Heart right ventricle (tissue), 16 donors: ENCODE results near the gene LRRC61. TPM values are rescaled to one million over a fixed set of nuclear protein-coding genes. Genes with fewer than 3 reads are reported as not detected.

Experiments
- ATAC-seq, 8 donors: fragments of 200-7000 bp; cut with Tn5 transposase; one replicate each; pipeline ENCODE4 v1.9.1; 2020; ENCODE audit warnings: mild to moderate bottlenecking in 8 of 8, moderate library complexity in 8 of 8, moderate number of reproducible peaks in 1 of 8
- DNase-seq, 2 donors: peaks; one replicate each; pipeline ENCODE4 v3.0.0-alpha.2; 2020
- H3K27ac ChIP-seq, 10 donors: fragments of 200-600 bp; sonication (generic) in 2 of 10; one replicate each; pipeline versions ENCODE4 v1.5.0 to v1.8.0; 2020 to 2022; ENCODE audit warnings: mild to moderate bottlenecking in 3 of 10
- H3K27me3 ChIP-seq, 7 donors: fragments of 200-600 bp; one replicate each; pipeline ENCODE4 v1.8.0; 2021 to 2022; ENCODE audit warnings: mild to moderate bottlenecking in 2 of 7
- H3K36me3 ChIP-seq, 9 donors: fragments of 200-600 bp; sonication (generic) in 1 of 9; one replicate each; pipeline versions ENCODE4 v1.5.0 to v1.8.0; 2020 to 2022; ENCODE audit warnings: mild to moderate bottlenecking in 2 of 9
- H3K4me1 ChIP-seq, 9 donors: fragments of 200-600 bp; sonication (generic) in 1 of 9; one replicate each; pipeline versions ENCODE4 v1.5.0 to v1.8.0; 2020 to 2022; ENCODE audit warnings: mild to moderate bottlenecking in 4 of 9
- H3K4me3 ChIP-seq, 10 donors: fragments of 200-600 bp; sonication (generic) in 2 of 10; one replicate each; pipeline versions ENCODE4 v1.5.0 to v1.8.0; 2020 to 2022; ENCODE audit warnings: mild to moderate bottlenecking in 7 of 10, moderate library complexity in 2 of 10
- H3K9me3 ChIP-seq, 11 donors: fragments of 200-600 bp in 10 of 11; sonication (generic) in 2 of 11; one replicate each; pipeline versions ENCODE4 v1.5.0 to v1.8.0; 2013 to 2022; ENCODE audit warnings: mild to moderate bottlenecking in 2 of 11, control low read depth in 1 of 11, moderate library complexity in 1 of 11
- WGBS, 2 donors: extraction: QIAGEN DNeasy Blood & Tissue Kit; methylation state at CpG; one replicate each; pipeline ENCODE4 v1.1.7; 2013; ENCODE audit warnings: inconsistent platforms in 1 of 2; 5-methylcytosine and 5-hydroxymethylcytosine counted together
- intact Hi-C, 10 donors: fragments of 100-400 bp; cut with DNase I; formaldehyde crosslinking; loops; one replicate each; pipeline versions ENCODE4 v1.11.1 to v1.14.2; 2022
- polyA plus RNA-seq, 2 donors: library from polyadenylated mRNA; stranded (reverse); fragments of 200-250 nt; gene quantifications; one replicate each; pipeline ENCODE4 v1.2.3, GENCODE V29; 2013
- total RNA-seq, 10 donors: library from RNA; stranded (reverse); fragmentation: NEBNext Ultra II Directional in 3 of 10; extraction: Animal tissue kit (Norgen Biotek cat#: 25700) in 3 of 10; gene quantifications; one replicate each; pipeline versions ENCODE4 v1.2.1 to v1.2.4, GENCODE V29; 2021 to 2023
- TF ChIP-seq, protein P1 (sequence below), 9 donors: fragments of 200-600 bp; sonication (generic) in 2 of 9; IDR thresholded peaks; one replicate each; pipeline versions ENCODE4 v1.5.0 to v1.8.0; 2021 to 2022; ENCODE audit warnings: antibody characterized with exemption in 9 of 9, mild to moderate bottlenecking in 5 of 9, moderate library complexity in 1 of 9
- donor health status: Arrhythmogenic right ventricular cardiomyopathy.
- donor health status: ischemic (EF 13 %, LVEDD 7.1; RV severe dilation, severe dysfunction).
- donor health status: healthy with polysubstance abuse.
- donor health status: DM: no; HTN: yes; CAD: no.
- donor health status: DM: no; HTN: no; CAD: no.
- donor health status: ischemic (EF 25% LVEDD 6.9; RV normal size, moderate dysfunction).
- donor health status: ischemic (EF 25% LVEDD 5.7; RV mildly dilated, moderate dysfunction).
- donor health status: healthy.
- donor health status: DM: yes; HTN: yes; CAD: no.
- donor health status: Ischemic cardiomyopathy.
- donor health status: ischemic (EF 35%, LVEDD 5.7; RV mildly dilated, moderate dysfunction).
- donor health status: nonischemic (EF 11% LVEDD 7.7; RV severe dilation, severe dysfunction).
- donor health status: DM: yes; HTN: yes; CAD: no.
- donor health status: PGD.
- donor health status: ischemic (EF 29% LVEDD 5.4; RV normal size, mild dysfunction).
- donor health status: nonischemic (EF 23%, LVEDD 6.1; RV moderate dilation, normal function).

Gene LRRC61
- total and polyA plus RNA-seq, 12 donors, result 1.2 to 6.4 (median 3.9) TPM

DNA sequence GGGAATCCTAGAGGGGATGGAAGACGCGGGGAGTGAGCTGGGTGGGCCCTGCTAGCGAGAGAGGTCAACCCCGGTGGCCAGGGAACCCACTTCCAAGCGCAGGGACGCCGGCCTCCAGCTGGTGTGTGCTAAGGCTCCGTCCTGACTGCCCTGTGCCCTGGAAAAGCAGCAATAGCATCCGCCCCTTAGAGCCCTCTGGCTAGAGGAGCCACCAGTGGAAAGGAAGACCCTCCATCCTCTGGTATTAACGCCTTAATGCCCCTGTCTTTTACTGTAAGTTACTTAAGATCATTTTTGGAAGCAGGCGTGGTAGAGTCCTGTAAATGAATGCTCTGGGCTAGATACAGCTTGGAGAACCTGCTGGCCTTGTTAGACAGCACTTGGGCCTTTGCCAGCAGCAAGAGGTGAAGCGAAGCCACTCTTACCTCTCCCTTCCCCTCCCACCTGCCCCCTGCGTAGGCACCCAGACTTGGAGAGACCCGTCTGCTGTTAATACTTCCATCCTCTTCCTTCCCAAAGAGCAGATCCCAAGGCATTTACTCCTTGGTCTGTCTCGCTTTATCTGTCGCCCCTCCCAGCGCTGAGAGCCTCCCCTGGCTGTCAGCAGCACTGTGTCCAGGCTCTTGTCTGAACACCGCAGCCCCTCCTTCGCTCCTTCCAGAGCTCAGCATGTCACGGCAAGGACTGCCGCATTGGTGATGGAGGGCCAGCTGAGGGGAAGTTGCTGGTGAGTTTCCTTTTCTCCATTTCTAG, 50.1 kb downstream of the LRRC61 start:
- Histone ChIP-seq H3K4me3 (no peak overlapping the region), H3K27me3 (no peaks in the 10 kb centered on the region), H3K9me3 (no peaks in the 10 kb centered on the region), H3K27ac (peak overlapping the region in 7 of 10 donors; percentile 11 to 50 (median 39)), H3K4me1 (peaks cover 13 to 65% (median 36%) of the 10 kb centered on the region in 9 donors), H3K36me3 (peaks cover 0 to 57% (median 28%) of the 10 kb centered on the region in 9 donors)
- ATAC-seq, result peak in 1 of 8 donors; percentile 32
- no peak for DNase-seq
- TF ChIP-seq, protein P1, sequence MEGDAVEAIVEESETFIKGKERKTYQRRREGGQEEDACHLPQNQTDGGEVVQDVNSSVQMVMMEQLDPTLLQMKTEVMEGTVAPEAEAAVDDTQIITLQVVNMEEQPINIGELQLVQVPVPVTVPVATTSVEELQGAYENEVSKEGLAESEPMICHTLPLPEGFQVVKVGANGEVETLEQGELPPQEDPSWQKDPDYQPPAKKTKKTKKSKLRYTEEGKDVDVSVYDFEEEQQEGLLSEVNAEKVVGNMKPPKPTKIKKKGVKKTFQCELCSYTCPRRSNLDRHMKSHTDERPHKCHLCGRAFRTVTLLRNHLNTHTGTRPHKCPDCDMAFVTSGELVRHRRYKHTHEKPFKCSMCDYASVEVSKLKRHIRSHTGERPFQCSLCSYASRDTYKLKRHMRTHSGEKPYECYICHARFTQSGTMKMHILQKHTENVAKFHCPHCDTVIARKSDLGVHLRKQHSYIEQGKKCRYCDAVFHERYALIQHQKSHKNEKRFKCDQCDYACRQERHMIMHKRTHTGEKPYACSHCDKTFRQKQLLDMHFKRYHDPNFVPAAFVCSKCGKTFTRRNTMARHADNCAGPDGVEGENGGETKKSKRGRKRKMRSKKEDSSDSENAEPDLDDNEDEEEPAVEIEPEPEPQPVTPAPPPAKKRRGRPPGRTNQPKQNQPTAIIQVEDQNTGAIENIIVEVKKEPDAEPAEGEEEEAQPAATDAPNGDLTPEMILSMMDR (IDR thresholded peaks at IDR 0.05), result no peak
- 58 to 70% methylated on average over 21 of the region's 21 CpGs for WGBS, 2 donors
- intact Hi-C loops, result no loop called here

DNA sequence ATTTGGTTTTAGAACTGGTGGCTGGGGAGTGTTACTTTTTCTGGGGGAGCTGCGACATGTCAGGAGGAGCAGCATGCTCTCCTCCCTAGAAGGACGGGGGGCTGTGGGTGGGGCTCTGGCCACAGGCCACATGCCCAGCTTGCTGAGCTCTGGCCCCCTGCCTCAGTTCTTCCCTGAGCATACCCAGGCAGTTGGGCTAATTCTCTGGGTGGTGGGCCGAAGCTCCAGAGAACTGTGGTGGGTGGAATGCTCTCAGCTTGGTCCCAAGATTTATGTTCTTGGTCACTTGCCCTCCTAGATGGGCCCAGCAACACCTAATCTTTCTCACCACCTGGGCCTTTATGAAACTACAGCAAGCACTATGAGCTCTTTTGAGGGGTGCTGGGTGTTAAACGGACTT, 50.9 kb downstream of the LRRC61 start:
- intact Hi-C loops, result no loop called here

GRCh38 chr7:150374472-150374871, 51.3 kb downstream of the LRRC61 start:
- Histone ChIP-seq H3K4me1 (peaks cover 13 to 66% (median 37%) of the 10 kb centered on the region in 9 donors), H3K27ac (peak overlapping the region in 2 of 10 donors; percentile 32 to 44), H3K9me3 (no peaks in the 10 kb centered on the region), H3K36me3 (peaks cover 0 to 57% (median 28%) of the 10 kb centered on the region in 9 donors), H3K27me3 (no peaks in the 10 kb centered on the region), H3K4me3 (no peak overlapping the region)
- TF ChIP-seq, protein P1 (IDR thresholded peaks at IDR 0.05), result no peak
- ATAC-seq (no peak), DNase-seq (no peak)
- 75 to 90% methylated on average over 5 of the region's 5 CpGs for WGBS, 2 donors
- intact Hi-C loops, result no loop called here

More for the DNA sequence above, 50.9 kb downstream of the LRRC61 start:
- TF ChIP-seq, protein P1 (IDR thresholded peaks at IDR 0.05), result no peak
- peak overlapping the region in 2 of 10 donors; percentile 32 to 44 for H3K27ac ChIP-seq
- 78 to 82% methylated on average over 4 of the region's 4 CpGs for WGBS, 2 donors
- H3K4me3 ChIP-seq, result no peak overlapping the region
- ATAC-seq, result no peak
- H3K9me3 ChIP-seq, result no peaks in the 10 kb centered on the region
- H3K4me1 ChIP-seq, result peaks cover 13 to 68% (median 40%) of the 10 kb centered on the region in 9 donors
- no peak for DNase-seq
- peaks cover 0 to 57% (median 28%) of the 10 kb centered on the region in 9 donors for H3K36me3 ChIP-seq
- no peaks in the 10 kb centered on the region for H3K27me3 ChIP-seq

- TF ChIP-seq, protein P1 (IDR thresholded peaks at IDR 0.05), result no peak
- H3K4me1 ChIP-seq, result peaks cover 9 to 66% (median 35%) of the 10 kb centered on the region in 9 donors
Measured at GRCh38 chr7:150375662-150376521, 52.7 kb downstream of the LRRC61 start.

More at GRCh38 chr7:150375662-150376521, 52.7 kb downstream of the LRRC61 start:
- H3K4me3 ChIP-seq, result no peak overlapping the region
- DNase-seq (no peak), ATAC-seq (no peak)
- 88 to 90% methylated on average over 10 of the region's 10 CpGs for WGBS, 2 donors
- H3K36me3 ChIP-seq, result peaks cover 0 to 44% (median 28%) of the 10 kb centered on the region in 9 donors
- no peaks in the 10 kb centered on the region for H3K9me3 ChIP-seq
- H3K27me3 ChIP-seq, result no peaks in the 10 kb centered on the region
- H3K27ac ChIP-seq, result peak overlapping the region in 3 of 10 donors; percentile 1 to 45 (median 15)
- intact Hi-C loops, result no loop called here
